Osteocyte (in vitro differentiated cells): ENCODE measurements around the gene EIF4E3. TPM values are rescaled to one million over a fixed set of nuclear protein-coding genes. Genes with fewer than 3 reads are reported as not detected.

Experiments
- DNase-seq: peaks from one replicate; pipeline ENCODE4 v3.0.0; 2021; ENCODE audit warnings: mixed read lengths; ENCODE audit not compliant: unreplicated experiment; ENCODE audit errors: extremely low spot score
- H3K27ac Mint-ChIP-seq: one replicate; pipeline ENCODE4 v1.8.0; 2021; ENCODE audit warnings: mild to moderate bottlenecking, mixed read lengths; ENCODE audit not compliant: unreplicated experiment
- H3K27me3 Mint-ChIP-seq: one replicate; pipeline ENCODE4 v1.8.0; 2021; ENCODE audit warnings: mixed read lengths; ENCODE audit not compliant: unreplicated experiment
- H3K36me3 Mint-ChIP-seq: one replicate; pipeline ENCODE4 v1.8.0; 2021; ENCODE audit warnings: mixed read lengths; ENCODE audit not compliant: unreplicated experiment
- H3K4me1 Mint-ChIP-seq: one replicate; pipeline ENCODE4 v1.8.0; 2021; ENCODE audit warnings: mixed read lengths; ENCODE audit not compliant: unreplicated experiment
- H3K4me3 Mint-ChIP-seq: one replicate; pipeline ENCODE4 v1.8.0; 2021; ENCODE audit warnings: mild to moderate bottlenecking, moderate library complexity, mixed read lengths; ENCODE audit not compliant: unreplicated experiment
- H3K9me3 Mint-ChIP-seq: one replicate; pipeline ENCODE4 v1.8.0; 2021; ENCODE audit warnings: mixed read lengths; ENCODE audit not compliant: unreplicated experiment
- total RNA-seq: library from RNA; stranded (reverse); gene quantifications from 2 replicates; pipeline ENCODE4 v1.2.1, GENCODE V29; 2021
- TF ChIP-seq, protein P1 (sequence below): fragments of 200-600 bp; sonication (generic); IDR thresholded peaks from 2 replicates; pipeline ENCODE4 v1.5.0; 2021; ENCODE audit warnings: antibody characterized with exemption, mild to moderate bottlenecking, moderate library complexity

EIF4E3 gene
- total RNA-seq, 1 donor from 2014 or later: 7.7 TPM

- H3K9me3 Mint-ChIP-seq: no peaks in the 10 kb centered on the region
Measured at GRCh38 chr3:71652781-71653413, 72.3 kb downstream of the EIF4E3 start.

DNA sequence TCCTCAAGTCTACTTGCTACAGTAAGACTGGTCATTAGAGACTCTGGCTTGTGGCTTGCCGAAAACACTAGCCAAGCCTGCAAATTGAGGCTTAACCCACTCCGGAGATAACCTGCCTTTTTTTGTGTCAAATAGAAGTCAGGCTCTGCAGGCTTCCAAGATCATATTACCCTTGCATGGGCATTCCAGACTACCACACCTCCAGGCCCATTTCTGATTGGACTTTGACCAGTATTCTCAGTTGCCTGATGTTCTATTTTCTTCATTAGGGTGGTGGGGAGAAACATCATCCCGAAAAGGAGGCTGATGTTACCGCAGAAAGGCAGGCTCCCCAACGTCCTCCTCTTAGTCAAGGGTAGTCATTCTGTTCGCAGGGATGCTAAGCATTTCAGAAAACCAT lies 73.6 kb downstream of the EIF4E3 start:
- Mint-ChIP-seq H3K27me3 (no peaks in the 10 kb centered on the region), H3K9me3 (no peaks in the 10 kb centered on the region), H3K36me3 (no peaks in the 10 kb centered on the region), H3K4me1 (peaks cover 9% of the 10 kb centered on the region), H3K4me3 (no peak overlapping the region), H3K27ac (no peak overlapping the region)
- TF ChIP-seq, protein P1, sequence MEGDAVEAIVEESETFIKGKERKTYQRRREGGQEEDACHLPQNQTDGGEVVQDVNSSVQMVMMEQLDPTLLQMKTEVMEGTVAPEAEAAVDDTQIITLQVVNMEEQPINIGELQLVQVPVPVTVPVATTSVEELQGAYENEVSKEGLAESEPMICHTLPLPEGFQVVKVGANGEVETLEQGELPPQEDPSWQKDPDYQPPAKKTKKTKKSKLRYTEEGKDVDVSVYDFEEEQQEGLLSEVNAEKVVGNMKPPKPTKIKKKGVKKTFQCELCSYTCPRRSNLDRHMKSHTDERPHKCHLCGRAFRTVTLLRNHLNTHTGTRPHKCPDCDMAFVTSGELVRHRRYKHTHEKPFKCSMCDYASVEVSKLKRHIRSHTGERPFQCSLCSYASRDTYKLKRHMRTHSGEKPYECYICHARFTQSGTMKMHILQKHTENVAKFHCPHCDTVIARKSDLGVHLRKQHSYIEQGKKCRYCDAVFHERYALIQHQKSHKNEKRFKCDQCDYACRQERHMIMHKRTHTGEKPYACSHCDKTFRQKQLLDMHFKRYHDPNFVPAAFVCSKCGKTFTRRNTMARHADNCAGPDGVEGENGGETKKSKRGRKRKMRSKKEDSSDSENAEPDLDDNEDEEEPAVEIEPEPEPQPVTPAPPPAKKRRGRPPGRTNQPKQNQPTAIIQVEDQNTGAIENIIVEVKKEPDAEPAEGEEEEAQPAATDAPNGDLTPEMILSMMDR: no peak
- no peak for DNase-seq

More at GRCh38 chr3:71652781-71653413, 72.3 kb downstream of the EIF4E3 start:
- DNase-seq: no peak
- H3K4me1 Mint-ChIP-seq: peaks cover 17% of the 10 kb centered on the region
- no peak overlapping the region for H3K27ac Mint-ChIP-seq
- no peaks in the 10 kb centered on the region for H3K36me3 Mint-ChIP-seq
- no peaks in the 10 kb centered on the region for H3K27me3 Mint-ChIP-seq
- TF ChIP-seq, protein P1: peak; percentile 72
- H3K4me3 Mint-ChIP-seq: no peak overlapping the region

- TF ChIP-seq, protein P1: no peak
- no peak overlapping the region for H3K27ac Mint-ChIP-seq
- no peak for DNase-seq
- H3K4me3 Mint-ChIP-seq: no peak overlapping the region
- H3K9me3 Mint-ChIP-seq: no peaks in the 10 kb centered on the region
- H3K36me3 Mint-ChIP-seq: no peaks in the 10 kb centered on the region
- H3K27me3 Mint-ChIP-seq: no peaks in the 10 kb centered on the region
- peaks cover 9% of the 10 kb centered on the region for H3K4me1 Mint-ChIP-seq
Measured at GRCh38 chr3:71650372-71650771, 74.8 kb downstream of the EIF4E3 start.

GRCh38 chr3:71649757-71650156 lies 75.4 kb downstream of the EIF4E3 start:
- Mint-ChIP-seq H3K9me3 (no peaks in the 10 kb centered on the region), H3K4me1 (peaks cover 9% of the 10 kb centered on the region), H3K36me3 (no peaks in the 10 kb centered on the region), H3K27me3 (no peaks in the 10 kb centered on the region), H3K4me3 (no peak overlapping the region), H3K27ac (no peak overlapping the region)
- no peak for DNase-seq
- TF ChIP-seq, protein P1: no peak

GRCh38 chr3:71647751-71648150 lies 77.5 kb downstream of the EIF4E3 start:
- Mint-ChIP-seq H3K9me3 (no peaks in the 10 kb centered on the region), H3K4me1 (peaks cover 7% of the 10 kb centered on the region), H3K27ac (no peak overlapping the region), H3K27me3 (no peaks in the 10 kb centered on the region), H3K4me3 (no peak overlapping the region), H3K36me3 (no peaks in the 10 kb centered on the region)
- DNase-seq: no peak
- TF ChIP-seq, protein P1: no peak
